OCI-LY7 (cell line): ENCODE data around the gene MACROD2. TPM values are rescaled to one million over a fixed set of nuclear protein-coding genes. Genes with fewer than 3 reads are reported as not detected.

Experiments
- BruUV-seq: library from RNA; stranded (reverse); fragments of 400-500 nt; replicated peaks from 2 replicates; lab custom pipeline; 2021; lab: Mats Ljungman, UMichigan
- CTCF ChIA-PET: fragments of 300-600 bp; sonication (Branson Sonifier 250); formaldehyde crosslinking; loops from one replicate; lab custom pipeline; 2022; ENCODE audit warnings: antibody characterized with exemption; ENCODE audit not compliant: unreplicated experiment; lab: Charles Lee
- POLR2A ChIA-PET: fragments of 300-600 bp; sonication (Branson Sonifier 250); formaldehyde crosslinking; loops from one replicate; lab custom pipeline; 2022; ENCODE audit warnings: antibody characterized with exemption; lab: Charles Lee
- DNase-seq: peaks from one replicate; pipeline ENCODE4 v3.0.0-alpha.2; 2015; ENCODE audit warnings: low spot score
- H2AFZ ChIP-seq: fragments of 200-600 bp; sonication (generic), shearing (Covaris generic); 2 replicates; pipeline ENCODE4 v1.6.1; 2014; ENCODE audit warnings: mild to moderate bottlenecking, antibody characterized with exemption, low read length, moderate library complexity
- H3K27ac ChIP-seq: fragments of 200-600 bp; sonication (generic); 2 replicates; pipeline ENCODE4 v1.5.1; 2014; ENCODE audit warnings: mixed run types, low read depth, mild to moderate bottlenecking, moderate library complexity, low read length, inconsistent platforms; ENCODE audit not compliant: poor library complexity, severe bottlenecking
- H3K36me3 ChIP-seq: fragments of 200-600 bp; sonication (generic); 2 replicates; pipeline ENCODE4 v1.6.1; 2014; ENCODE audit warnings: mild to moderate bottlenecking, antibody characterized with exemption, low read length, moderate library complexity, mixed read lengths; ENCODE audit not compliant: insufficient read depth
- H3K4me1 ChIP-seq: fragments of 200-600 bp; sonication (generic); 2 replicates; pipeline ENCODE4 v1.5.1; 2014; ENCODE audit warnings: mild to moderate bottlenecking, low read length; ENCODE audit not compliant: insufficient read depth, poor library complexity, severe bottlenecking
- H3K4me2 ChIP-seq: fragments of 200-600 bp; sonication (generic); 2 replicates; pipeline ENCODE4 v1.6.1; 2014; ENCODE audit warnings: mild to moderate bottlenecking, low read length
- H3K4me3 ChIP-seq: fragments of 200-600 bp; sonication (generic); 2 replicates; pipeline ENCODE4 v1.5.1; 2014; ENCODE audit warnings: mild to moderate bottlenecking, low read depth, low read length; ENCODE audit not compliant: poor library complexity, severe bottlenecking
- H3K79me2 ChIP-seq: fragments of 200-600 bp; sonication (generic); 2 replicates; pipeline ENCODE4 v1.6.1; 2016; ENCODE audit warnings: low read depth, mild to moderate bottlenecking, low read length, moderate library complexity, mixed read lengths; ENCODE audit not compliant: insufficient read depth
- H3K9me2 ChIP-seq: fragments of 200-600 bp; sonication (generic); 2 replicates; pipeline ENCODE4 v1.6.1; 2016; ENCODE audit warnings: mild to moderate bottlenecking, low read length, mixed read lengths; ENCODE audit not compliant: insufficient read depth
- H3K9me3 ChIP-seq: fragments of 200-600 bp; sonication (generic); 2 replicates; pipeline ENCODE4 v1.6.1; 2014; ENCODE audit warnings: mild to moderate bottlenecking, mixed run types, low read length, mixed read lengths
- H4K20me1 ChIP-seq: fragments of 200-600 bp; sonication (generic); 2 replicates; pipeline ENCODE4 v1.6.1; 2014; ENCODE audit warnings: mild to moderate bottlenecking, antibody characterized with exemption, low read length, moderate library complexity, mixed read lengths; ENCODE audit not compliant: insufficient read depth
- EZH2phosphoT487 ChIP-seq: fragments of 200-600 bp; sonication (generic); IDR thresholded peaks from 2 replicates; pipeline ENCODE4 v1.6.1; 2018; ENCODE audit warnings: low read depth, borderline replicate concordance, mild to moderate bottlenecking, mixed run types, antibody characterized with exemption, low read length, moderate library complexity, mixed read lengths
- intact Hi-C: fragments of 100-400 bp; cut with micrococcal nuclease; formaldehyde crosslinking; loops from one replicate; pipeline ENCODE4 v1.10.0; 2022; ENCODE audit not compliant: unreplicated experiment
- total RNA-seq, 2 experiments: library from RNA; depleted of rRNA in 1 of 2; stranded (reverse); fragments of >200 nt in 1 of 2; shearing (Covaris generic) in 1 of 2; gene quantifications; 2 replicates each; pipeline ENCODE4 v1.2.3, GENCODE V29; 2014 to 2022
- TF ChIP-seq, protein P1 (sequence below): fragments of 200-600 bp; sonication (generic); conservative IDR thresholded peaks from 2 replicates; pipeline ENCODE4 v1.5.1; 2014; ENCODE audit warnings: mild to moderate bottlenecking, antibody characterized with exemption, low read length, moderate library complexity, mixed read lengths

The MACROD2 gene
- total RNA-seq, 2 experiments from 2014 or later: 0.09 to 4.5 TPM

DNA sequence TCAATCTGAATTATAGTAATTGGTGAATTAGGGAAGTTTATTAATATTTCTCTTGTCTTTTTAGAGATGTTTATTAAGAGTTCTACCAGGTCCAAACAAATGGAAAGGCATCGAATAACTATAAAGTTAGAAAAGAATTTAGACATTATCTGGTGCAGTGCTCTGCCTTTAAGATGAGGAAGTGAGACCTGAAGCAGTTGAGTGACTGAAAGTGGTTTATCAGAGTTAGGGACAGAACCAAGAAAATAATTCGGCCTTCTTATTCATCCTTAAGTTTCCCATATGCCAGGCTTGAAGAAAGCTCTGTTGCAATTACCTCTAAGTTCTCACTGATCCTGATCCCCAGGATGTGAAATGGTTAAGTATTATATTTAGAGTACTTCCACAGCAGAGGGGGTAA, 436.3 kb downstream of the MACROD2 start:
- no peaks in the 10 kb centered on the region for H3K9me3 ChIP-seq
- TF ChIP-seq, protein P1, sequence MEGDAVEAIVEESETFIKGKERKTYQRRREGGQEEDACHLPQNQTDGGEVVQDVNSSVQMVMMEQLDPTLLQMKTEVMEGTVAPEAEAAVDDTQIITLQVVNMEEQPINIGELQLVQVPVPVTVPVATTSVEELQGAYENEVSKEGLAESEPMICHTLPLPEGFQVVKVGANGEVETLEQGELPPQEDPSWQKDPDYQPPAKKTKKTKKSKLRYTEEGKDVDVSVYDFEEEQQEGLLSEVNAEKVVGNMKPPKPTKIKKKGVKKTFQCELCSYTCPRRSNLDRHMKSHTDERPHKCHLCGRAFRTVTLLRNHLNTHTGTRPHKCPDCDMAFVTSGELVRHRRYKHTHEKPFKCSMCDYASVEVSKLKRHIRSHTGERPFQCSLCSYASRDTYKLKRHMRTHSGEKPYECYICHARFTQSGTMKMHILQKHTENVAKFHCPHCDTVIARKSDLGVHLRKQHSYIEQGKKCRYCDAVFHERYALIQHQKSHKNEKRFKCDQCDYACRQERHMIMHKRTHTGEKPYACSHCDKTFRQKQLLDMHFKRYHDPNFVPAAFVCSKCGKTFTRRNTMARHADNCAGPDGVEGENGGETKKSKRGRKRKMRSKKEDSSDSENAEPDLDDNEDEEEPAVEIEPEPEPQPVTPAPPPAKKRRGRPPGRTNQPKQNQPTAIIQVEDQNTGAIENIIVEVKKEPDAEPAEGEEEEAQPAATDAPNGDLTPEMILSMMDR: no peak
- TF ChIP-seq EZH2phosphoT487: no peak
- no peak overlapping the region for H3K4me3 ChIP-seq
- POLR2A ChIA-PET: no interaction called here
- no peaks in the 10 kb centered on the region for H3K9me2 ChIP-seq
- H3K4me1 ChIP-seq: no peaks in the 10 kb centered on the region
- H3K36me3 ChIP-seq: no peaks in the 10 kb centered on the region
- H3K27ac ChIP-seq: no peak overlapping the region
- H2AFZ ChIP-seq: no peak overlapping the region
- H3K79me2 ChIP-seq: no peaks in the 10 kb centered on the region
- CTCF ChIA-PET: no interaction called here
- no peak overlapping the region for H3K4me2 ChIP-seq
- DNase-seq: no peak
- intact Hi-C loops: no loop called here
- no peaks in the 10 kb centered on the region for H4K20me1 ChIP-seq
- BruUV-seq: no TSS peak

GRCh38 chr20:14432085-14432484, 436.8 kb downstream of the MACROD2 start:
- no TSS peak for BruUV-seq
- H3K9me2 ChIP-seq: no peaks in the 10 kb centered on the region
- H2AFZ ChIP-seq: no peak overlapping the region
- H3K4me2 ChIP-seq: no peak overlapping the region
- CTCF ChIA-PET: no interaction called here
- no peak for DNase-seq
- no peaks in the 10 kb centered on the region for H3K79me2 ChIP-seq
- no peaks in the 10 kb centered on the region for H3K9me3 ChIP-seq
- no peak overlapping the region for H3K4me3 ChIP-seq
- H3K36me3 ChIP-seq: no peaks in the 10 kb centered on the region
- no peak overlapping the region for H3K27ac ChIP-seq
- H3K4me1 ChIP-seq: no peaks in the 10 kb centered on the region
- POLR2A ChIA-PET: interaction anchor here (1.0 kb wide), 1 partner anchor 11 kb away, joined by 3 read pairs; no protein-coding TSS in a partner anchor
- intact Hi-C loops: no loop called here
- H4K20me1 ChIP-seq: no peaks in the 10 kb centered on the region
- TF ChIP-seq, protein P1: no peak
- no peak for TF ChIP-seq EZH2phosphoT487

- Histone ChIP-seq H4K20me1 (no peaks in the 10 kb centered on the region), H3K27ac (no peak overlapping the region), H3K4me3 (no peak overlapping the region), H3K79me2 (no peaks in the 10 kb centered on the region), H2AFZ (no peak overlapping the region), H3K36me3 (no peaks in the 10 kb centered on the region), H3K9me3 (no peaks in the 10 kb centered on the region), H3K4me1 (no peaks in the 10 kb centered on the region), H3K4me2 (no peak overlapping the region), H3K9me2 (no peaks in the 10 kb centered on the region)
- DNase-seq: no peak
- POLR2A ChIA-PET: interaction anchor here (1.0 kb wide), 1 partner anchor 10 kb away, joined by 3 read pairs; no protein-coding TSS in a partner anchor
- no peak for TF ChIP-seq EZH2phosphoT487
- TF ChIP-seq, protein P1: no peak
- intact Hi-C loops: no loop called here
- BruUV-seq: no TSS peak
- CTCF ChIA-PET: no interaction called here
Measured at GRCh38 chr20:14432597-14432996, 437.3 kb downstream of the MACROD2 start.
